ENCODE data around the gene GPD1L.

Gene GPD1L

GRCh38 chr3:32089476-32089875 lies 16.9 kb upstream of the GPD1L start:
- POLR2A ChIA-PET, result no interaction called here
- CTCF ChIA-PET, result no interaction called here
- H3K36me3 ChIP-seq (ENCODE audit: control insufficient read depth in 2 of 2, insufficient read depth in 1 of 2, low read length in 2 of 2), result no peaks in the 10 kb centered on the region
- TF ChIP-seq ZNF529 (tag by site-specific recombination; IDR thresholded peaks at IDR 0.05; ENCODE audit: insufficient replicate concordance) (no peak), REST (tag by site-specific recombination; IDR thresholded peaks at IDR 0.05) (no peak)
- H3K27ac ChIP-seq (ENCODE audit: extremely low read depth, low read depth, low read length), result no peak overlapping the region
- no peaks in the 10 kb centered on the region for H3K9me3 ChIP-seq (ENCODE audit: control insufficient read depth, insufficient read depth, low read depth, low read length)
- no peak overlapping the region for H3K4me3 ChIP-seq (ENCODE audit: low read depth, low read length)
- no peaks in the 10 kb centered on the region for H3K4me1 ChIP-seq (ENCODE audit: control insufficient read depth, insufficient read depth, low read length)

GRCh38 chr3:32093204-32093603 lies 13.2 kb upstream of the GPD1L start:
- H3K9me3 ChIP-seq (ENCODE audit: control insufficient read depth, insufficient read depth, low read depth, low read length), result no peaks in the 10 kb centered on the region
- ChIA-PET CTCF (no interaction called here), POLR2A (no interaction called here)
- no peaks in the 10 kb centered on the region for H3K36me3 ChIP-seq (ENCODE audit: control insufficient read depth in 2 of 2, insufficient read depth in 1 of 2, low read length in 2 of 2)
- TF ChIP-seq ZNF174 (tag by site-specific recombination; IDR thresholded peaks at IDR 0.05) (no peak), ZNF449 (tag by site-specific recombination; IDR thresholded peaks at IDR 0.05) (no peak), ZNF423 (tag by site-specific recombination; IDR thresholded peaks at IDR 0.05) (no peak), ZNF155 (tag by site-specific recombination; IDR thresholded peaks at IDR 0.05) (no peak), ZNF785 (tag by site-specific recombination; IDR thresholded peaks at IDR 0.05) (no peak), ZSCAN5A (tag by site-specific recombination; IDR thresholded peaks at IDR 0.05) (no peak), ZBTB17 (tag by site-specific recombination; IDR thresholded peaks at IDR 0.05) (no peak), ZNF76 (tag by site-specific recombination; IDR thresholded peaks at IDR 0.05; ENCODE audit: borderline replicate concordance, low read depth) (no peak), ZNF514 (tag by site-specific recombination; IDR thresholded peaks at IDR 0.05) (no peak), ZSCAN16 (tag by site-specific recombination; IDR thresholded peaks at IDR 0.05) (no peak), ZSCAN30 (tag by site-specific recombination; IDR thresholded peaks at IDR 0.05) (no peak), ZNF19 (tag by site-specific recombination; IDR thresholded peaks at IDR 0.05; ENCODE audit: low read depth) (no peak), ZNF610 (tag by site-specific recombination; IDR thresholded peaks at IDR 0.05; ENCODE audit: borderline replicate concordance) (no peak), PRDM1 (tag by site-specific recombination; IDR thresholded peaks at IDR 0.05) (no peak), ZSCAN23 (tag by site-specific recombination; IDR thresholded peaks at IDR 0.05) (no peak), SP3 (tag by site-specific recombination; IDR thresholded peaks at IDR 0.05) (no peak)
- TF ChIP-seq, protein P1, sequence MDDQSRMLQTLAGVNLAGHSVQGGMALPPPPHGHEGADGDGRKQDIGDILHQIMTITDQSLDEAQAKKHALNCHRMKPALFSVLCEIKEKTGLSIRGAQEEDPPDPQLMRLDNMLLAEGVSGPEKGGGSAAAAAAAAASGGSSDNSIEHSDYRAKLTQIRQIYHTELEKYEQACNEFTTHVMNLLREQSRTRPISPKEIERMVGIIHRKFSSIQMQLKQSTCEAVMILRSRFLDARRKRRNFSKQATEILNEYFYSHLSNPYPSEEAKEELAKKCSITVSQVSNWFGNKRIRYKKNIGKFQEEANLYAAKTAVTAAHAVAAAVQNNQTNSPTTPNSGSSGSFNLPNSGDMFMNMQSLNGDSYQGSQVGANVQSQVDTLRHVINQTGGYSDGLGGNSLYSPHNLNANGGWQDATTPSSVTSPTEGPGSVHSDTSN (CRISPR knock-in tag; IDR thresholded peaks at IDR 0.05), result no peak
- no peak overlapping the region for H3K27ac ChIP-seq (ENCODE audit: extremely low read depth, low read depth, low read length)
- no peak overlapping the region for H3K4me3 ChIP-seq (ENCODE audit: low read depth, low read length)
- no peaks in the 10 kb centered on the region for H3K4me1 ChIP-seq (ENCODE audit: control insufficient read depth, insufficient read depth, low read length)
